ENCODE data around the gene TMOD2.

The TMOD2 gene

DNA sequence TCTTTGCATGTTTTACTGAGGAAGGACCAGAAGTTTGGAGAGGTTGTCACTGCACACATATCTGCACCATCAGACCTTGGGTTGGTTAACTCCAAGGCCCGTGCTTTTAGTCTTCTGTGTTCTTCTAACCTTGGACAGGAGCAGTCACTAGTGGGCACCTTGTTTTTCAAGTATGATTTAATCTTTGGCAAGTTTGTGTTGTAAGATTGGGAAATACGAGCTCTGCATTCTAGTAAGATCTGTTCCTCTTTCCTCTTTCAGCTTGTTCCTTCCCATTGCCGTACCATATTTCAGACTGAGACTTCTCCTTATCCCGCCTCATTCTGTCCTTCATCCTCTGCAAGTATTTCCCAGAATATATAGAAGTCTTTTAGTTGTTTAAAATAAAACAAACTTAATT is 5.1 kb downstream of the TMOD2 start:
- DNase-seq (ENCODE audit: extremely low read depth, insufficient read length), result no peak
- Histone ChIP-seq H3K27me3 (replicated peaks; ENCODE audit: control insufficient read depth, insufficient read depth, low read length) (no peaks in the 10 kb centered on the region), H3K36me3 (ENCODE audit: control insufficient read depth, insufficient read depth, low read length) (no peaks in the 10 kb centered on the region), H3K4me3 (replicated peaks; ENCODE audit: low read depth, low read length) (no peak overlapping the region)
- TF ChIP-seq CTCF (IDR thresholded peaks at IDR 0.05; ENCODE audit: insufficient read depth, low read length, poor library complexity, severe bottlenecking), result no peak

GRCh38 chr15:51757450-51757849 is 6.1 kb downstream of the TMOD2 start:
- Histone ChIP-seq H3K27me3 (replicated peaks; ENCODE audit: control insufficient read depth, insufficient read depth, low read length) (no peaks in the 10 kb centered on the region), H3K36me3 (ENCODE audit: control insufficient read depth, insufficient read depth, low read length) (no peaks in the 10 kb centered on the region), H3K4me3 (replicated peaks; ENCODE audit: low read depth, low read length) (no peak overlapping the region)
- DNase-seq (ENCODE audit: extremely low read depth, insufficient read length), result no peak
- no peak for TF ChIP-seq CTCF (IDR thresholded peaks at IDR 0.05; ENCODE audit: insufficient read depth, low read length, poor library complexity, severe bottlenecking)

GRCh38 chr15:51758645-51759044 is 7.2 kb downstream of the TMOD2 start:
- H3K27me3 ChIP-seq (replicated peaks; ENCODE audit: control insufficient read depth, insufficient read depth, low read length), result no peaks in the 10 kb centered on the region
- TF ChIP-seq CTCF (IDR thresholded peaks at IDR 0.05; ENCODE audit: insufficient read depth, low read length, poor library complexity, severe bottlenecking), result no peak
- H3K4me3 ChIP-seq (replicated peaks; ENCODE audit: low read depth, low read length), result no peak overlapping the region
- no peak for DNase-seq (ENCODE audit: extremely low read depth, insufficient read length)
- H3K36me3 ChIP-seq (ENCODE audit: control insufficient read depth, insufficient read depth, low read length), result no peaks in the 10 kb centered on the region

GRCh38 chr15:51759557-51760070 is 8.2 kb downstream of the TMOD2 start:
- Histone ChIP-seq H3K27me3 (replicated peaks; ENCODE audit: control insufficient read depth, insufficient read depth, low read length) (no peaks in the 10 kb centered on the region), H3K36me3 (ENCODE audit: control insufficient read depth, insufficient read depth, low read length) (no peaks in the 10 kb centered on the region), H3K4me3 (replicated peaks; ENCODE audit: low read depth, low read length) (no peak overlapping the region)
- peak; percentile 48 for TF ChIP-seq CTCF (IDR thresholded peaks at IDR 0.05; ENCODE audit: insufficient read depth, low read length, poor library complexity, severe bottlenecking)
- no peak for DNase-seq (ENCODE audit: extremely low read depth, insufficient read length)

DNA sequence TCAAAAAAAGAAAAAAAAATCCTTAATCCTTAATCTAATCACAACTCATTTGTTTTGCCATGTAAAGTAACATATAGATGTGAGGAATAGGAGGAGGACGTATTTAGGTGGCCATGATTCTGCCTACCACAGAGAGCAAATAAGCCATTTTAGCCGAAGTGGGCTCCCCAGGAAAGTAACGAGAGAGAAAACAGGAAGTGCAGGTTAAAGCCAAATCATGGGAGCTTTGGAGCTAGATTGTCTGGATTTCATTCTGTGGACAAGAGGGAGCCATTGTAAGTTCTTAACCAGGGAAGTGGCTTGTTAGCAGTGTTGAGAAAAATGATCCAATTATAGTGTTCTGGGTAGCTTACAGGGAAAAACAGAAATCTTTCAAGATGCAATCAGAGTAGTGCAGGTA is 9.4 kb downstream of the TMOD2 start:
- Histone ChIP-seq H3K27me3 (replicated peaks; ENCODE audit: control insufficient read depth, insufficient read depth, low read length) (no peaks in the 10 kb centered on the region), H3K4me3 (replicated peaks; ENCODE audit: low read depth, low read length) (no peak overlapping the region), H3K36me3 (ENCODE audit: control insufficient read depth, insufficient read depth, low read length) (no peaks in the 10 kb centered on the region)
- DNase-seq (ENCODE audit: extremely low read depth, insufficient read length), result no peak
- no peak for TF ChIP-seq CTCF (IDR thresholded peaks at IDR 0.05; ENCODE audit: insufficient read depth, low read length, poor library complexity, severe bottlenecking)

GRCh38 chr15:51765751-51766150 is 14.4 kb downstream of the TMOD2 start:
- no peak for DNase-seq (ENCODE audit: extremely low read depth, insufficient read length)
- H3K27me3 ChIP-seq (replicated peaks; ENCODE audit: control insufficient read depth, insufficient read depth, low read length), result no peaks in the 10 kb centered on the region

More at GRCh38 chr15:51765751-51766150, 14.4 kb downstream of the TMOD2 start:
- H3K36me3 ChIP-seq (ENCODE audit: control insufficient read depth, insufficient read depth, low read length), result peaks cover 2% of the 10 kb centered on the region
- TF ChIP-seq CTCF (IDR thresholded peaks at IDR 0.05; ENCODE audit: insufficient read depth, low read length, poor library complexity, severe bottlenecking), result no peak
- no peak overlapping the region for H3K4me3 ChIP-seq (replicated peaks; ENCODE audit: low read depth, low read length)

Data from GM06990 (cell line).